Caco-2 (cell line): ENCODE data around the gene VPS18. TPM values are rescaled to one million over a fixed set of nuclear protein-coding genes. Genes with fewer than 3 reads are reported as not detected.

ENCODE experiments used
- BruUV-seq: library from RNA; stranded (reverse); fragments of 400-500 nt; replicated peaks from 2 replicates; lab custom pipeline; 2021; lab: Mats Ljungman, UMichigan
- CTCF ChIA-PET: fragments of 300-600 bp; sonication (Branson Sonifier 250); formaldehyde crosslinking; loops from one replicate; lab custom pipeline; 2022; ENCODE audit warnings: antibody characterized with exemption; lab: Charles Lee
- POLR2A ChIA-PET: fragments of 300-600 bp; sonication (Branson Sonifier 250); formaldehyde crosslinking; loops from one replicate; lab custom pipeline; 2022; ENCODE audit warnings: antibody characterized with exemption; lab: Charles Lee
- DNase-seq, 2 experiments: peaks; one replicate each; pipeline versions ENCODE4 v3.0.0 to v3.0.0-alpha.2; 2020 to 2022
- H3K27me3 ChIP-seq: replicated peaks from 2 replicates; pipeline ENCODE4 v1.6.0; 2011; ENCODE audit warnings: low read length; ENCODE audit not compliant: control insufficient read depth, insufficient read depth
- H3K36me3 ChIP-seq: 2 replicates; pipeline ENCODE4 v1.5.1; 2011; ENCODE audit warnings: low read length; ENCODE audit not compliant: control insufficient read depth, insufficient read depth
- H3K4me1 ChIP-seq: fragments of 250-450 bp; sonication (Bioruptor Pico); 2 replicates; pipeline ENCODE4 v1.5.1; 2020; ENCODE audit warnings: mild to moderate bottlenecking
- H3K4me3 ChIP-seq: 2 replicates; pipeline ENCODE4 v1.5.1; 2011; ENCODE audit warnings: low read depth, mild to moderate bottlenecking, control low read depth, low read length
- H3K9me3 ChIP-seq: fragments of 250-450 bp; sonication (Bioruptor Pico); 2 replicates; pipeline ENCODE4 v1.5.1; 2020; ENCODE audit warnings: mild to moderate bottlenecking, moderate library complexity
- H3K27ac Mint-ChIP-seq: one replicate; pipeline ENCODE4 v1.8.0; 2022; ENCODE audit warnings: mixed read lengths; ENCODE audit not compliant: unreplicated experiment
- H3K27me3 Mint-ChIP-seq: one replicate; pipeline ENCODE4 v1.8.0; 2022; ENCODE audit warnings: mixed read lengths; ENCODE audit not compliant: insufficient read depth, unreplicated experiment
- H3K36me3 Mint-ChIP-seq: one replicate; pipeline ENCODE4 v1.8.0; 2022; ENCODE audit warnings: mild to moderate bottlenecking, mixed read lengths; ENCODE audit not compliant: insufficient read depth, unreplicated experiment
- H3K4me1 Mint-ChIP-seq: one replicate; pipeline ENCODE4 v1.8.0; 2022; ENCODE audit warnings: low read depth, mixed read lengths; ENCODE audit not compliant: unreplicated experiment
- H3K4me3 Mint-ChIP-seq: one replicate; pipeline ENCODE4 v1.8.0; 2022; ENCODE audit warnings: mild to moderate bottlenecking, moderate library complexity, mixed read lengths; ENCODE audit not compliant: unreplicated experiment
- H3K9me3 Mint-ChIP-seq: one replicate; pipeline ENCODE4 v1.8.0; 2022; ENCODE audit warnings: mixed read lengths; ENCODE audit not compliant: unreplicated experiment
- intact Hi-C: fragments of 100-400 bp; cut with micrococcal nuclease; formaldehyde crosslinking; loops from one replicate; pipeline ENCODE4 v1.10.0; 2022; ENCODE audit not compliant: unreplicated experiment
- total RNA-seq: library from RNA; stranded (reverse); gene quantifications from 2 replicates; pipeline ENCODE4 v1.2.3, GENCODE V29; 2022
- TF ChIP-seq, protein P1 (sequence below), 2 experiments: fragments of 200-600 bp in 1 of 2; IDR thresholded peaks; 1 replicate in 1 of 2; 2 replicates in 1 of 2; pipeline versions ENCODE4 v1.5.1 to v1.8.0; 2011 to 2022; ENCODE audit warnings: antibody characterized with exemption in 1 of 2, control low read depth in 1 of 2, inconsistent platforms in 1 of 2, low read depth in 1 of 2, low read length in 1 of 2, mild to moderate bottlenecking in 1 of 2, moderate library complexity in 1 of 2; ENCODE audit not compliant: insufficient read depth in 1 of 2, severe bottlenecking in 1 of 2, unreplicated experiment in 1 of 2

Gene VPS18
- total RNA-seq, 1 experiment from 2014 or later, result 29.3 TPM

DNA sequence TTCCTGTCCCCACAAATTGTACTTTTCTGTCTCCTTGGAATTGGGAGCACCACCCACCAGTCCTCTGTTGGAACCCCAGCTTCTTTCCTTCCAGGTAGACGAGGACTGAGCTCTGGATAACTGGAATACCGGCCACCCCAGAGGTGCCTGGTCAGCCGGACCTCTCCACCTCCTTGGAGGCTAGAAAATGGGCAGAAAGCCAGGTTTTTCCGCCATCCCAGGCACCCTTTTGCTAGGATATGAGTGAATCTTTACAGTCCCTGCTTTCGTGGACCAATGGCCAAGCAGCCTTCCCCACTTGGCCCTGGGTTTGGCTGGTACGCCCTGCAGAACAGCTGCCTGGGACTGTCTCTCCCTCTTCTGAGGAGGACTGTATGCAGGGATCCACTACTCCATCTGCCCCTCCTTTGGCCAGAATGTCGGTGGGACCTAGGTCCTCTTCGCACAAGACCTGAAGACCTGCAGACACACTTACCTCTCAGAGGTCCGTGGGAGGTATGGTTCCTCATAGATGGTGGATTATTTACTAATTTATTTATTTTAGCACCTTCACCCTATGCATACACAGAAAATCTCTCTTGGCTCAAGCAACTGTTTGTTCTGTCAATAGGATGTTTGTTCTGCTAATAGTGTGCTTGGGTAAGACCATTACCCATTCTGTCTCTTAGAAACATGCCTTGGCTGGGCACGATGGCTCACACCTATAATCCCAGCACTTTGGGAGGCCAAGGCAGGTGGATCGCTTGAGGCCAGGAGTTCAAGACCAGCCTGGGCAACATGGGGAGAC lies 50.5 kb downstream of the VPS18 start:
- H3K27me3 ChIP-seq, result no peaks in the 10 kb centered on the region
- TF ChIP-seq, protein P1, sequence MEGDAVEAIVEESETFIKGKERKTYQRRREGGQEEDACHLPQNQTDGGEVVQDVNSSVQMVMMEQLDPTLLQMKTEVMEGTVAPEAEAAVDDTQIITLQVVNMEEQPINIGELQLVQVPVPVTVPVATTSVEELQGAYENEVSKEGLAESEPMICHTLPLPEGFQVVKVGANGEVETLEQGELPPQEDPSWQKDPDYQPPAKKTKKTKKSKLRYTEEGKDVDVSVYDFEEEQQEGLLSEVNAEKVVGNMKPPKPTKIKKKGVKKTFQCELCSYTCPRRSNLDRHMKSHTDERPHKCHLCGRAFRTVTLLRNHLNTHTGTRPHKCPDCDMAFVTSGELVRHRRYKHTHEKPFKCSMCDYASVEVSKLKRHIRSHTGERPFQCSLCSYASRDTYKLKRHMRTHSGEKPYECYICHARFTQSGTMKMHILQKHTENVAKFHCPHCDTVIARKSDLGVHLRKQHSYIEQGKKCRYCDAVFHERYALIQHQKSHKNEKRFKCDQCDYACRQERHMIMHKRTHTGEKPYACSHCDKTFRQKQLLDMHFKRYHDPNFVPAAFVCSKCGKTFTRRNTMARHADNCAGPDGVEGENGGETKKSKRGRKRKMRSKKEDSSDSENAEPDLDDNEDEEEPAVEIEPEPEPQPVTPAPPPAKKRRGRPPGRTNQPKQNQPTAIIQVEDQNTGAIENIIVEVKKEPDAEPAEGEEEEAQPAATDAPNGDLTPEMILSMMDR (IDR thresholded peaks at IDR 0.05; ENCODE audit: insufficient read depth in 1 of 2, low read depth in 1 of 2, low read length in 1 of 2, severe bottlenecking in 1 of 2, unreplicated experiment in 1 of 2), result no peak
- no peaks in the 10 kb centered on the region for H3K9me3 Mint-ChIP-seq
- ChIA-PET POLR2A (no interaction called here), CTCF (interaction anchor here (0.9 kb wide), 1 partner anchor 14 kb away, joined by 3 read pairs; no protein-coding TSS in a partner anchor)
- no peak overlapping the region for H3K27ac Mint-ChIP-seq
- H3K4me3 ChIP-seq, result no peak overlapping the region
- peaks cover 12% of the 10 kb centered on the region for H3K4me1 ChIP-seq
- intact Hi-C loops, result loop anchor here (5.0 kb wide), 1 partner anchor 37 kb away; no protein-coding TSS in a partner anchor
- peaks cover 5% of the 10 kb centered on the region for H3K36me3 Mint-ChIP-seq
- no peaks in the 10 kb centered on the region for H3K9me3 ChIP-seq
- no peaks in the 10 kb centered on the region for H3K27me3 Mint-ChIP-seq
- H3K36me3 ChIP-seq, result no peaks in the 10 kb centered on the region
- H3K4me1 Mint-ChIP-seq, result no peaks in the 10 kb centered on the region
- DNase-seq, result no peak
- BruUV-seq, result no TSS peak
- H3K4me3 Mint-ChIP-seq, result no peak overlapping the region

DNA sequence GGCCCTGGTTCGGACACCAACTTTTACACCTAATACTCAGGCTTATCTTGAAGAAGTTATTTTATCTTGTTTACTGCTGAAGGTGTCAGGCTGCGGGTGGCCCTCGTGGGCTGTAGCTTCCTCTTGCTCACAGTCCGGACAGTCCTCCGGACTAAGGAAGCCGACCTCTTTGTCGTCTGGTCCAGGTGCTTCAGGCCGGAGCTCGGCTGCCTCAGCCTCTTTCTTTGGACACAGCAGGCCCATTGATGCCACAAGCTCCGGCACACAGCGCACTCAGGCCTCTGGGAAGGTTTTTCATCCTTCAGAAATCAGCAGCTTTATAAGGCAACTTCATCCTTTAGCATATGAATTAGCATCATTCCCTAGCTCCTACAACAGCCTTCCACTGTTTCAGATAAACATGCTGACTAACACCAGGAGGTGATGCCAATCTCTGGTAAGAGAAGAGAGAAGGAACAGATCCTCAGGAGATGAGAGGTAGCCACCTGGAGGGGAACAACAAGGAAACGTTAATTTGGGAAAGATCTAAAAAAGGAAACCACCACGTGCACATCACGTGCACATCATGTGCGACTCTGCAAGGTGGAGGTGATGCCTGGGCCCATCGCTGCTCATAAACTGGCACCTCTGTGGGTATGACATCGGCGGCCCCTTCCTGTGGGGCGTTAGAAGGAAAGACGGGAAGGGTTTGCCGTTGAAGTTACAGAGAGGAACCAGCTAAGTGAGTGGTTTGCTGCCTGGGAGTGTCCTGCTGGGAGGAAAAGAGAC lies 54.6 kb downstream of the VPS18 start:
- ChIA-PET CTCF (interaction anchor here (1.4 to 1.6 kb wide), 2 partner anchors 9 to 18 kb away, joined by 4 read pairs; no protein-coding TSS in a partner anchor), POLR2A (no interaction called here)
- no TSS peak for BruUV-seq
- Histone ChIP-seq H3K9me3 (no peaks in the 10 kb centered on the region), H3K36me3 (no peaks in the 10 kb centered on the region), H3K4me1 (no peaks in the 10 kb centered on the region), H3K4me3 (no peak overlapping the region), H3K27me3 (no peaks in the 10 kb centered on the region)
- H3K4me3 Mint-ChIP-seq, result no peak overlapping the region
- H3K9me3 Mint-ChIP-seq, result no peaks in the 10 kb centered on the region
- peaks cover 19% of the 10 kb centered on the region for H3K36me3 Mint-ChIP-seq
- intact Hi-C loops, result no loop called here
- no peak for DNase-seq
- H3K4me1 Mint-ChIP-seq, result peaks cover 6% of the 10 kb centered on the region
- H3K27ac Mint-ChIP-seq, result no peak overlapping the region
- no peaks in the 10 kb centered on the region for H3K27me3 Mint-ChIP-seq
- TF ChIP-seq, protein P1 (IDR thresholded peaks at IDR 0.05; ENCODE audit: insufficient read depth in 1 of 2, low read depth in 1 of 2, low read length in 1 of 2, severe bottlenecking in 1 of 2, unreplicated experiment in 1 of 2), result no peak

DNA sequence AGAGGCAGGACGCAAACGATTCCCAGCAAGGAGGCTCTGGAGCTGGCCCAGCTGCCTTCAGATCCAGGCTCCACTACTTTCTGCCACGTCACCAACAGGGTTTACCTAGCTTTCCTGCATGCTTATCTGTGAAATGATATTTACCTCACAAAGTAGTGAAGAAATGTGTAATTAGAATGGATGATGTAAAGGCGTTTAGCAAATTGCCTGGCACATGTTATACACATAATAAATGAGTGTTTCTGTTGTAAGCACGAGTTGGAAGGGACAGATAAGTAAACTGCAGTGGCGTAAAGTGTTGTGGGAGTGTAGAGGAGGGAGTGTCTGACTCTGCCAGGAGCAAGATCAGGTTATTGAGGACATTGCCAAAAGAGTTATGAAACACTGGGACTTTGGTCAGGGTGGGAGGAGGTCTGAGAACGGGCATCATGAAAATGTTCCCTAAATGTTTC lies 55.5 kb downstream of the VPS18 start:
- intact Hi-C loops, result loop anchor here (5.0 kb wide), 1 partner anchor 53 kb away; no protein-coding TSS in a partner anchor
- H3K27me3 ChIP-seq, result no peaks in the 10 kb centered on the region
- POLR2A ChIA-PET, result no interaction called here
- CTCF ChIA-PET, result interaction anchor here (1.4 to 1.6 kb wide), 2 partner anchors 10 to 19 kb away, joined by 4 read pairs; no protein-coding TSS in a partner anchor
- no peaks in the 10 kb centered on the region for H3K9me3 Mint-ChIP-seq
- peaks cover 28% of the 10 kb centered on the region for H3K36me3 Mint-ChIP-seq
- no peak overlapping the region for H3K4me3 ChIP-seq
- H3K36me3 ChIP-seq, result no peaks in the 10 kb centered on the region
- no peak overlapping the region for H3K27ac Mint-ChIP-seq
- no TSS peak for BruUV-seq
- no peaks in the 10 kb centered on the region for H3K9me3 ChIP-seq
- no peak overlapping the region for H3K4me3 Mint-ChIP-seq
- no peaks in the 10 kb centered on the region for H3K4me1 ChIP-seq
- H3K4me1 Mint-ChIP-seq, result peaks cover 6% of the 10 kb centered on the region
- TF ChIP-seq, protein P1 (IDR thresholded peaks at IDR 0.05; ENCODE audit: insufficient read depth in 1 of 2, low read depth in 1 of 2, low read length in 1 of 2, severe bottlenecking in 1 of 2, unreplicated experiment in 1 of 2), result no peak
- no peaks in the 10 kb centered on the region for H3K27me3 Mint-ChIP-seq
- no peak for DNase-seq
